ENCODE measurements around the gene TRAF6. TPM values are rescaled to one million over a fixed set of nuclear protein-coding genes. Genes with fewer than 3 reads are reported as not detected.

TRAF6 gene
- total and polyA plus RNA-seq, 9 of the 15 experiments (the other 6 are each of a cell fraction or from before 2014, with no cell fraction given) = 2.0 to 13.1 (median 8.2) TPM

DNA sequence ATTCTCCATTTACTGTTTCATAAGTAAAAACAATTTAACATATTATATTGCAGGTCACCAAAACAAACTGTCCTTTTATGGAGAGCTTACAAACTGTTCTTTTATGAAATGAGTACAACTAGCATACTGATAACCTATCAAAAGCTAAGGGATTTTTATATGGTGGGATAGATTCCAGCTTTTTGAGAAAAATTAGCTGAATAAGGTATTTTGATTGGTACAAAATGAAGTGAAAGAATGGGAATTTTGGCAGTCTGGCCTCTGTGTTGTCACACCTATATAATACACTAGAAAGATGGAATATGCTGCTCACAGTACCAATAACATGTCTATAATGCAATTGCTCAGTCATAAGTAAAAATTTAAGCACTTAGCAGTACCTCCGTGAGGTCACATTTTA lies 11.4 kb downstream of the TRAF6 start:
- H4K20me1 ChIP-seq (replicated peaks; ENCODE audit: control insufficient read depth, insufficient read depth, low read length) = 0 out of 2 replicates have a peak, but pooled peaks cover 2% of the 10 kb centered on the region
- CTCF ChIA-PET (ENCODE audit: low intra/inter-chr PET ratio) = no interaction called here
- no peaks in the 10 kb centered on the region; a peak in 1 of 5 replicates for H3K4me1 ChIP-seq (replicated peaks in 1 of 2; ENCODE audit: control insufficient read depth in 2 of 2, insufficient read depth in 2 of 2, low read length in 2 of 2)
- no peak for DNase-seq (ENCODE audit: extremely low read depth in 1 of 4, low spot score in 3 of 4)
- ATAC-seq = no peak
- intact Hi-C loops (cut with micrococcal nuclease) = no loop called here
- H3K36me3 ChIP-seq (ENCODE audit: control insufficient read depth, insufficient read depth, low read length) = peaks cover 75% of the 10 kb centered on the region
- WGBS (ENCODE audit: insufficient coverage, low coverage, missing lambda C conversion rate) = 100% methylated on average over 1 of the region's 1 CpG
- no peak overlapping the region for H3K27ac ChIP-seq (ENCODE audit: extremely low read depth, low read depth, low read length)
- H3K27me3 ChIP-seq (ENCODE audit: control insufficient read depth in 2 of 2, insufficient read depth in 2 of 2, low read length in 2 of 2) = no peaks in the 10 kb centered on the region
- in situ Hi-C loops (cut with MboI) = no loop called here
- H3K9me1 ChIP-seq (ENCODE audit: control insufficient read depth, insufficient read depth, low read length) = no peaks in the 10 kb centered on the region
- BruUV-seq (replicated peaks) = no TSS peak
- H3K79me2 ChIP-seq (ENCODE audit: control insufficient read depth, insufficient read depth, low read length) = peaks cover 8% of the 10 kb centered on the region; the same call in 1 of the 3 replicates
- no peak overlapping the region for H2AFZ ChIP-seq (ENCODE audit: low read depth, low read length)
- TF ChIP-seq HDAC2 (IDR thresholded peaks at IDR 0.05) = no peak
- TF ChIP-seq, protein P1, sequence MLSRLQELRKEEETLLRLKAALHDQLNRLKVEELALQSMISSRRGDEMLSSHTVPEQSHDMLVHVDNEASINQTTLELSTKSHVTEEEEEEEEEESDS (CRISPR knock-in tag; IDR thresholded peaks at IDR 0.05) = no peak
- peak; percentile 70 for TF ChIP-seq C11orf30 (IDR thresholded peaks at IDR 0.05; ENCODE audit: low read depth)
- no peak for TF ChIP-seq NR1H2 (CRISPR knock-in tag; IDR thresholded peaks at IDR 0.05)
- TF ChIP-seq MAFF (IDR thresholded peaks at IDR 0.05; ENCODE audit: low read length) = peak; percentile 65
- TF ChIP-seq MAFG (tag; conservative IDR thresholded peaks at IDR 0.05) = peak; percentile 76
- TF ChIP-seq MAFK (IDR thresholded peaks at IDR 0.05; ENCODE audit: low read length) = 0 out of 2 replicates have a peak, but pooled peaks have one; percentile 6
- TF ChIP-seq, protein P2, sequence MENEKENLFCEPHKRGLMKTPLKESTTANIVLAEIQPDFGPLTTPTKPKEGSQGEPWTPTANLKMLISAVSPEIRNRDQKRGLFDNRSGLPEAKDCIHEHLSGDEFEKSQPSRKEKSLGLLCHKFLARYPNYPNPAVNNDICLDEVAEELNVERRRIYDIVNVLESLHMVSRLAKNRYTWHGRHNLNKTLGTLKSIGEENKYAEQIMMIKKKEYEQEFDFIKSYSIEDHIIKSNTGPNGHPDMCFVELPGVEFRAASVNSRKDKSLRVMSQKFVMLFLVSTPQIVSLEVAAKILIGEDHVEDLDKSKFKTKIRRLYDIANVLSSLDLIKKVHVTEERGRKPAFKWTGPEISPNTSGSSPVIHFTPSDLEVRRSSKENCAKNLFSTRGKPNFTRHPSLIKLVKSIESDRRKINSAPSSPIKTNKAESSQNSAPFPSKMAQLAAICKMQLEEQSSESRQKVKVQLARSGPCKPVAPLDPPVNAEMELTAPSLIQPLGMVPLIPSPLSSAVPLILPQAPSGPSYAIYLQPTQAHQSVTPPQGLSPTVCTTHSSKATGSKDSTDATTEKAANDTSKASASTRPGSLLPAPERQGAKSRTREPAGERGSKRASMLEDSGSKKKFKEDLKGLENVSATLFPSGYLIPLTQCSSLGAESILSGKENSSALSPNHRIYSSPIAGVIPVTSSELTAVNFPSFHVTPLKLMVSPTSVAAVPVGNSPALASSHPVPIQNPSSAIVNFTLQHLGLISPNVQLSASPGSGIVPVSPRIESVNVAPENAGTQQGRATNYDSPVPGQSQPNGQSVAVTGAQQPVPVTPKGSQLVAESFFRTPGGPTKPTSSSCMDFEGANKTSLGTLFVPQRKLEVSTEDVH (IDR thresholded peaks at IDR 0.05; ENCODE audit: low read depth, partially characterized antibody) = no peak
- peak; percentile 69 for TF ChIP-seq ZNF316 (IDR thresholded peaks at IDR 0.05)
- TF ChIP-seq ZNF184 (CRISPR knock-in tag; IDR thresholded peaks at IDR 0.05) = no peak
- no peak for TF ChIP-seq SMARCB1 (IDR thresholded peaks at IDR 0.05; ENCODE audit: insufficient read length, low read depth)
- TF ChIP-seq CBX1 (IDR thresholded peaks at IDR 0.05; ENCODE audit: low read depth) = no peak
- TF ChIP-seq, protein P3, sequence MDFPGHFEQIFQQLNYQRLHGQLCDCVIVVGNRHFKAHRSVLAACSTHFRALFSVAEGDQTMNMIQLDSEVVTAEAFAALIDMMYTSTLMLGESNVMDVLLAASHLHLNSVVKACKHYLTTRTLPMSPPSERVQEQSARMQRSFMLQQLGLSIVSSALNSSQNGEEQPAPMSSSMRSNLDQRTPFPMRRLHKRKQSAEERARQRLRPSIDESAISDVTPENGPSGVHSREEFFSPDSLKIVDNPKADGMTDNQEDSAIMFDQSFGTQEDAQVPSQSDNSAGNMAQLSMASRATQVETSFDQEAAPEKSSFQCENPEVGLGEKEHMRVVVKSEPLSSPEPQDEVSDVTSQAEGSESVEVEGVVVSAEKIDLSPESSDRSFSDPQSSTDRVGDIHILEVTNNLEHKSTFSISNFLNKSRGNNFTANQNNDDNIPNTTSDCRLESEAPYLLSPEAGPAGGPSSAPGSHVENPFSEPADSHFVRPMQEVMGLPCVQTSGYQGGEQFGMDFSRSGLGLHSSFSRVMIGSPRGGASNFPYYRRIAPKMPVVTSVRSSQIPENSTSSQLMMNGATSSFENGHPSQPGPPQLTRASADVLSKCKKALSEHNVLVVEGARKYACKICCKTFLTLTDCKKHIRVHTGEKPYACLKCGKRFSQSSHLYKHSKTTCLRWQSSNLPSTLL (IDR thresholded peaks at IDR 0.05) = no peak
- no peak for TF ChIP-seq ZC3H11A (IDR thresholded peaks at IDR 0.05; ENCODE audit: low read depth, low read length)
- no peak for FAIRE-seq
- H3K9ac ChIP-seq (ENCODE audit: insufficient read depth in 1 of 2, low read depth in 2 of 2, low read length in 2 of 2) = no peak overlapping the region
- H3K9me3 ChIP-seq (replicated peaks; ENCODE audit: control insufficient read depth, insufficient read depth, low read depth, low read length) = no peaks in the 10 kb centered on the region
- H3K4me2 ChIP-seq (ENCODE audit: insufficient read depth, low read length) = no peak overlapping the region
- POLR2A ChIA-PET = interaction anchor here (0.7 to 1.2 kb wide), 3 partner anchors 10 to 32 kb away, joined by 3 to 4 read pairs (median 3); no protein-coding TSS in a partner anchor
- H3K4me3 ChIP-seq = no peak overlapping the region
